Endometrium (tissue), 2 donors: ENCODE results near the gene MDN1.
"Not testable (repeated sequence)": the region's sequence is repeated elsewhere in the genome, so short reads cannot be mapped to it uniquely, and the experiment has no call there.

ENCODE experiments used
- FAIRE-seq: peaks from 2 replicates; lab custom pipeline; 2012; peaks lifted over from hg19 to GRCh38; lab: Jason Lieb, UNC
- donor health status: control.
- donor health status: control.

MDN1 gene

GRCh38 chr6:89819336-89820130 is at the start of gene MDN1:
MDN1 (minus strand) TSS chr6:89819794; CDS start chr6:89819607, 187 bp downstream.
- FAIRE-seq = peak; percentile 78

DNA sequence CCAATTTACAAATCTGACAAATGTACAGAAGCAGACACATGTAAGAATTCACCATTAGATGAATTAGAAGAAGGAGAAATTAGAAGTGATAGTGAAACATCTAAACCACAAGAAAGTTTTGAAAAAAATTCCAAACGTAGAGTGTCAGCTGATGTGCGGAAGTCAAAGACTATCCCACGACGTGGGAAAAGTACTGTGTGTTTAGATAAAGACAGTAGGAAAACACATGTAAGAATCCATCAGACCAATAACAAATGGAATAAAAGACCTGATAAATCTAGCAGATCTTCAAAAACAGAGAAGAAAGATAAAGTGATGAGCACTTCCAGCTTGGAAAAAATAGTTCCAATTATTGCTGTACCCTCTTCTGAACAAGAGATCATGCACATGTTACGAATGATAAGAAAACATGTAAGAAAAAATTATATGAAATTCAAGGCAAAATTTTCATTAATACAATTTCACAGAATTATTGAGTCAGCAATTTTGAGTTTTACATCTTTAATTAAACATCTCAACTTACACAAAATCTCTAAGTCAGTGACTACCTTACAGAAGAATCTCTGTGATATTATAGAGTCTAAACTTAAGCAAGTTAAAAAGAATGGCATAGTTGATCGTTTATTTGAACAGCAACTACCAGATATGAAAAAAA is 46.6 kb upstream of the MDN1 start:
- FAIRE-seq = no peak

DNA sequence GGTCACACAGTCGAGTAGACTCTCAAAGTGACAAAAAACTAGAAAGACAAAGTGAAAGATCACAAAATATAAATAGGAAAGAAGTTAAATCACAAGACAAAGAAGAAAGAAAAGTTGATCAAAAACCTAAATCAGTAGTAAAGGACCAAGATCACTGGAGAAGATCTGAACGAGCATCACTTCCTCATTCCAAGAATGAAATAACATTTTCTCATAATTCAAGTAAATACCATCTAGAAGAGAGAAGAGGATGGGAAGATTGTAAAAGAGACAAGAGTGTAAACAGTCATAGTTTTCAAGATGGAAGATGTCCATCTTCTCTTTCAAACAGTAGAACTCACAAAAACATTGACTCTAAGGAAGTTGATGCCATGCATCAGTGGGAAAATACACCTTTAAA is 43.1 kb upstream of the MDN1 start:
- FAIRE-seq = no peak

DNA sequence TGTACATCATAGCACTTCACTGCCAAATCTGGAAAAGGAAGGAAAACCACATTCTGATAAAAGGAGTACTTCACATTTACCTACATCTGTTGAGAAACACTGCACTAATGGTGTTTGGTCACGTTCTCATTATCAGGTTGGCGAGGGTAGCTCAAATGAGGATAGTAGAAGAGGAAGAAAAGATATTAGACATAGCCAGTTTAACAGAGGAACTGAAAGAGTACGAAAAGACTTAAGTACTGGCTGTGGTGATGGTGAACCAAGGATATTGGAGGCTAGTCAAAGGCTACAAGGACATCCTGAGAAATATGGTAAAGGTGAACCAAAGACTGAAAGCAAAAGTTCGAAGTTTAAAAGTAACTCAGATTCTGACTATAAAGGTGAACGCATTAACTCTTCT is 42.7 kb upstream of the MDN1 start:
- no peak for FAIRE-seq

DNA sequence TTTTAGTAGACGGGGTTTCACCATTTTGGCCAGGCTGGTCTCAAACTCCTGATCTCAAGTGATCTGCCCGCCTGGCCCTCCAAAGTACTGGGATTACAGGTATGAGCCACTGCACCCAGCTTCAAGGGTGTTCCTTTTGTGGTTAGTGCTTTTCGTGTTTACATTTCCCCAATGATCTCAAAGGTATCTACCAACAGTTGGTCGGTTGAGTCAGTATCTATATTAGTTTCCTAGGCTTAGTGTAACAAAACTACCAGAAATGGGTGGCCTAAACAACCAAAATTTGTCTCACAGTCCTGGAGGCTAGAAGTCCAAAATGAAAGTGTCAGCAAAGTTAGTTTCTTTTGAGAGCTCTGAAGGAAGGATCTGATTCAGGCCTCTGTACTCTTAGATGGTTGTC is 40.1 kb upstream of the MDN1 start:
- no peak for FAIRE-seq

GRCh38 chr6:89858041-89858440 is 38.4 kb upstream of the MDN1 start:
- no peak for FAIRE-seq

DNA sequence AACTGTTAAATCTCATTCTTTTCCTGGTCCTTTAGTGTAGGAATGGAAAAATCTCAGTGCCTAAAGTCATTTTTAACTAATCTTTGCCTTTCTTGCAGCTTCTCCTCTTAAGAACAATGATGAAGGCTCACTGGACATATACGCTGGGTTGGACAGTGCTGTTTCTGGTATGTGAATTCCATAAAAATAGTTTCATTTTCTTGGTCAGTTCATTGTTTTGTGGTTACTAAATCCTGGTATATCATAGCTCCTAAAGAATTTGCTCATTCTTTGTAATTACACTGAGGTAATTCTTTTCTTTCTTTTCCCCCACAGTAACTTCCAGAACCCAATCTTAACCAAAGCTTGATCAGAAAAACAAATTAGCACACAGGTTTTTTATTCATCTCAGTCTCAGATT is 33.5 kb upstream of the MDN1 start:
- no peak for FAIRE-seq

- not testable (repeated sequence) for FAIRE-seq
These were observed 27.9 kb upstream of the MDN1 start for GRCh38 chr6:89847513-89847912.

DNA sequence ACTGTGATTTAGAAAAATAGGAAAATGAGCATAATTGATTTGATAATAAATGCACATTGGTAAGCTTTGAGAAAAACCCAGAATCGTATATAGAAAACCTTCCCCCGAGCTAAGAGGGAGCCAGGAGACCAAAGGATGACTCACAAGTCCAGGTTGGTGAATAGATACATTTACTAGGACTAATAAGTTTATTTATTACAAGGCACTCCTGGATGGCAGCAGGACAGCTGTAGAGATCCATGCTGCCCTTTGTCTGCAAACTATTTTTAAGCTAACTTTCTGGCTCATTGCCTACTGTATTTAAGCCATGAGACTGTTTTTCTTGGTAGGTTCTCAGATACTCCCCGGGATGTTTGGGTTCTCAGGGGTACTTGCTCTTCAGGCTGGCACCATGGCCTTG is 23.5 kb upstream of the MDN1 start:
- no peak for FAIRE-seq

DNA sequence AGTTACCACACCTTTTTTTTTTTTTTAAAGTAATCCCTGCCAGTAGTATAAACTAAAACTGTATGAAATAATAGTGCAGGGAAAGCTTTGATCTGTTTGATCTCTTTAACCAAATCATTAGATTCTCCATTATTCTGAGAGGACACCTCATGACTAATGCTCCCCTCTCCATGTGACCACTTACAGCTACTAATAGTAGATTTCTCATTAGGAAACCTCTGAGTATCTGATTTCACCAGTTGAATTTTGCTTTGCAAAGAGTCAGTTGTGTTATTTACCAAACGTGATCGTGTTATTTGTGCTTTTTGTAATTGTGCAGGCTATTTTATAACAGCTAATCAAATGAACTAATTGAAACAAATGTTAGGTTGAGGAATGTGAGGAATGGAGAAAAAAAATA is 22.6 kb upstream of the MDN1 start:
- no peak for FAIRE-seq

DNA sequence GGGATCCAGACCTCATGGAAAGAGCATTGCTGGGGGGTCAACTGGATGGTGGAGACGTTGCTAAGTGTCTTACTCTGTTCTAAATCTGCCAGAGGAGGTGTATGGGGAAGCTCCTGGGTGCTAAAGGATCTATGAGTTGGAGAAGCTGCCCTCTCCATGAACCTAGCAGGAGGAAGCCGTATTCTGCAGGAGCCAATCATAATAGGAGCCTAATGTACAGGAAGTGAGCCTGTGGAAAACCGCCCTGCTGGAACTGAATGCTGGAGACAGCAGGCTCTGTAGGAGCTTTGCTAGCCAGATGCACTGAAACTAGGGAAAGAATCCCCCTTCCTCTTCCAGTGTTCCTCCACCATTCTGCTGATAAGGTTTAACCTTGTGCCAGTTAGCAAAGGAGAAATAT is 20.9 kb upstream of the MDN1 start:
- FAIRE-seq = no peak

DNA sequence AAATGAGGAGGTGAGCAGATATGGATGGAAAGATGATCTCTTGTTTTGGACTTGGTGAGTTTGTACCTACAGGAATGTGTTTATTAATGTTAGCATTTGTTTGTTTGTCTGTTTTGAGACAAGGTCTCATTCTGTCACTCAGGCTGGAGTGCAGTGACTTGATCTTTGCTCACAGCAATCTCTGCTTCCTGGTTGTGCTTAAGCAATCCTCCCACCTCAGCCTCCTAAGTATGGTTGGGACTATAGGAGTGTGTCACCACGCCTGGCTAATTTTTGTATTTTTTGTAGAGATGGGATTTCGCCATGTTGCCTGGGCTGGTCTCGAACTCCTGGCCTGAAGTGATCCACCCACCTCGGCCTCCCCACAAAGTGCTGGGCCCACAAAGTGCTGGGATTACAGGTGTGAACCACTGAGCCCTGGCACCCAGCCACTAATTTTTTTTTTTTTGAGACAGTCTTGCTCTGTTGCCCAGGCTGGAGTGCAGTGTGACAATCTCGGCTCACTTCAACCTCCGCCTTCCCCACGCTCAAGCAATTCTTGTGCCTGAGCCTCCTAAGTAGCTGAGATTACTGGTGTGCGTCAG is 17.1 kb upstream of the MDN1 start:
- FAIRE-seq = no peak

DNA sequence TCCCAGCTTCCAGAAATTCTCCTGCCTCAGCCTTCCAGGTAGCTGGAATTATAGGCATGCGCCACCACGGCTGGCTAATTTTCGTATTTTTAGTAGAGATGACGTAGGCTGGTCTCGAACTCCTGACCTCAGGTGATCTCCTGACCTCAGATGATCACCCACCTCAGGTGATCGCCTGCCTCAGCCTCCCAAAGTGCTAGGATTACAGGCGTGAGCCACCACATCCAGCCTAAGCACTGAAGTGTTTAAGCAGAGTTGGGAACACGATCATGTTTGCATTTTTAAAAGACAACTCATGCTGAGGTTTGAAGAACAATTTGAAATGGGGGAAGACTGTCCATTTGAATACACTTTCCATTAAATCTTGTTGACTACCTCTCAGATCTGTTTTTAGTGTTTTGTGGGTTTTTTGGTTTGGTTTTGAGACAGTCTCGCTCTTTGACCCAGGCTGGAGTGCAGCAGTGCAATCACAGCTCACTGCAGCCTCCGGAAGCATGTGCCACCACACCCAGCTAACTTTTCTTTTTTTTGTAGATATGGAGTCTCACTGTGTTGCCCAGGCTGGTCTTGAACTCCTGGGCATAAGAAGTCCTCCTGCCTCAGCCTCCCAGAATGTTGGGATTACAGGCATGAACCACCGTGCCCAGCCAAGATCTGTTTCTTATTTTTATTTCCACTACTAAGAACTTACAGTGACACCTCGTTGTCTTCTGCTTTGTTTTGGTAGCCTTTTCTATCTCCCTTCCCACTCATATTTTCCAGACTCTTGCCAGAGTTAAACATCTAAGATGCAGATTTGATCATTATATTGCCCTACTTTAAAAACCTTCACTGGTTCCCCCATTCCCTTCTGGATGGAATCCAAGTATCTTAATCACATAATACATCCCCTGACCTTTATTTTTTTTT is 15.5 kb upstream of the MDN1 start:
- no peak for FAIRE-seq

- no peak for FAIRE-seq
These were observed 10.7 kb upstream of the MDN1 start for GRCh38 chr6:89830170-89830809.

DNA sequence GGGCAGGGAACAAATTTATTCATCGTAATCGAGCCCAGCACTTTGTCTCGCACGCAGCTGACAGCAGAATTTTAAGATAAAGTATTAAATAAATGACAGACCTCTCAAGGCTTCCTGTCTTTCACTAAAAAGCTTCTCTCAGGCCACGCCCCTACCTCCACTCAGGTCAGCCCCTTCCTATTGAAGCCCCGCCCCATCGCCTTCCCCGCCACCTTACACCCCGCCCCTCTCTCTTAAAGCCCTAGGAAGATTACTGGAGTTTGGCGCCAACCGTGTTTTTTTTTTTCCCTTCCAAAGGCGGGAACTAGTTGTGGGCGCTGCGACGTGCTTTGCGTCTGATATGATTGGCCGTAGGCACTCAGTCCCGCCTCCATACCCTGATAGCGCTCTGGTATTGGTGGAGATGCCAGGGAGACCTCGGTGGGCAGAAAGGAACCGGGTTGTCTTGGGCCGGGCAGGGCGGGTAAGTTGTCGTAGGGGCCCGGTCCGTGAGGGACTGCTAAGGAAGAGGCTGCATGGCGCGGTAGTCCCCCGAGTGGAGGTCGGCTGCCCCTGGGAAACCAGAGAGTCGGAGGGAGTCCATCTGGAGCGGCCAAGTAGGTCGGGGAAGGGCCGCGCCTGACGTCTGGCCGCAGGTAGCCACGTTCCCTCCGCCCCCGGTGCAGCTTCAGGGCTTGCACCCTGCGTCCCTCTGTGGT is 10.0 kb upstream of the MDN1 start, which contains the start of gene CASP8AP2:
CASP8AP2 (plus strand) TSS at position 409 of the 698 bp plus-strand sequence.
- peak; percentile 95 for FAIRE-seq

DNA sequence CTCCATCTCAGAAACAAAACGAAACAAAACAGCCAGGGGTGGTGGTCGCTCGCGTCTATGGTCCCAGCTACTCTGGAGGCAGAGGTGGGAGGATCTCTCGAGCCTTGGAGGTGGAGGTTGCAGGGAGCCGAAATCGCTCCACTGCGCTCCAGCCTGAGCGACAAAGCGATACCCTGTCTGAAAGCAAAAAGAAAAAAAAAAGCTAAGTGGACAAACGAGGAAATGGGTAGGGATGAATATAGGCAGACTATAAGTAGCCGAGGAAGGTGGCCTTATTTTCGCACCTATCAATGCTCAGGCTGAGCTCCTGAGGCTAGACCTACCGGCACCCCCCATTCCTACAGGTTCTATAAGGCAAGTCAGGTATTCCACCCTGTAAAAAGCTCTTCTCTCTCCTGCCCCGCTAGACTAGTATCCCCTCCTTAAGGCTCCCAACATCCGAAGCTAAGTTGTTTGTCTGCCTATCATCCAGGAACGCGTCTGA is 9.4 kb upstream of the MDN1 start:
- FAIRE-seq = no peak

- FAIRE-seq = not testable (repeated sequence)
These were observed 8.9 kb upstream of the MDN1 start for GRCh38 chr6:89828475-89828987.

GRCh38 chr6:89826029-89826528 is 6.5 kb upstream of the MDN1 start:
- FAIRE-seq = no peak

- no peak for FAIRE-seq
These were observed 638 bp downstream of the MDN1 start for GRCh38 chr6:89818977-89819335.

- no peak for FAIRE-seq
These were observed 2.1 kb downstream of the MDN1 start for GRCh38 chr6:89817481-89817880.

DNA sequence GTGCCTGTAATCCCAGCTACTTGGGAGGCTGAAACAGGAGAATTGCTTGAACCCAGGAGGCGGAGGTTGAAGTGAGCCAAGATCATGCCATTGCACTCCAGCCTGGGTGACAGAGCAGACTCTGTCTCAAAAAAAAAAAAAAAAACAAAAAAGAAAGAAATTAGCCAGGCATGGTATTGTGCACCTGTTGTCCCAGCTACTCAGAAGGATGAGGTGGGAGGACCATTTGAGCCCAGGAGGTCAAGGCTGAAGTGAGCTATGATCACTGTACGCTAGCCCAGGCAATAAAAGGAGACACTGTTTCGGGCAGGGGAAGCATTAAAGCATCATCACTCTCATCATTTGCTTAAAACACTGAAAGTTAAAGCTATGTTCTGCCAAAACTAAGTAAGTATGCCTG is 6.2 kb downstream of the MDN1 start:
- FAIRE-seq = not testable (repeated sequence)
